SU-DHL-6 (cell line): Measurements from ENCODE around the gene EHBP1.

Experiments
- H2AFZ ChIP-seq: fragments of 200-600 bp; sonication (generic); 2 replicates; pipeline ENCODE4 v1.6.1; 2014; ENCODE audit warnings: low read depth, mild to moderate bottlenecking, moderate library complexity, mixed read lengths, antibody characterized with exemption, low read length; ENCODE audit not compliant: severe bottlenecking
- H3F3A ChIP-seq: fragments of 200-600 bp; shearing (Covaris generic); 2 replicates; pipeline ENCODE4 v1.6.0; 2016; ENCODE audit warnings: antibody characterized with exemption, mild to moderate bottlenecking; ENCODE audit not compliant: insufficient read depth
- H3K27ac ChIP-seq: fragments of 200-600 bp; sonication (generic); 2 replicates; pipeline ENCODE4 v1.5.1; 2016; ENCODE audit warnings: low read depth, mild to moderate bottlenecking, low read length, moderate library complexity, mixed read lengths
- H3K27me3 ChIP-seq: fragments of 200-600 bp; sonication (generic), shearing (Covaris generic); 2 replicates; pipeline ENCODE4 v1.6.0; 2014; ENCODE audit warnings: mild to moderate bottlenecking, low read length
- H3K36me3 ChIP-seq: fragments of 200-600 bp; sonication (generic); 2 replicates; pipeline ENCODE4 v1.6.1; 2014; ENCODE audit warnings: mild to moderate bottlenecking, low read length, mixed read lengths
- H3K4me2 ChIP-seq: fragments of 300-600, 200-600 bp; shearing (Covaris generic), sonication (generic); 2 replicates; pipeline ENCODE4 v1.6.0; 2014; ENCODE audit warnings: low read length, low read depth, mild to moderate bottlenecking; ENCODE audit not compliant: poor library complexity, severe bottlenecking
- H3K4me3 ChIP-seq: fragments of 200-600 bp; sonication (generic); 2 replicates; pipeline ENCODE4 v1.5.1; 2014; ENCODE audit warnings: antibody characterized with exemption, low read length, mild to moderate bottlenecking, mixed read lengths; ENCODE audit not compliant: insufficient read depth, poor library complexity, severe bottlenecking
- H3K79me2 ChIP-seq: fragments of 200-600 bp; sonication (generic); 2 replicates; pipeline ENCODE4 v1.6.1; 2014; ENCODE audit warnings: mild to moderate bottlenecking, low read length, moderate library complexity; ENCODE audit not compliant: insufficient read depth
- H3K9ac ChIP-seq: fragments of 200-600 bp; sonication (generic); 2 replicates; pipeline ENCODE4 v1.7.0; 2014; ENCODE audit warnings: mild to moderate bottlenecking, low read length
- H3K9me2 ChIP-seq: fragments of 200-600 bp; sonication (generic); replicated peaks from 2 replicates; pipeline ENCODE4 v1.6.1; 2014; ENCODE audit warnings: low read length; ENCODE audit not compliant: insufficient read depth
- H3K9me3 ChIP-seq: fragments of 200-600 bp; sonication (generic); 2 replicates; pipeline ENCODE4 v1.6.1; 2014; ENCODE audit warnings: low read length, mixed read lengths; ENCODE audit not compliant: insufficient read depth
- H4K20me1 ChIP-seq: fragments of 200-600 bp; sonication (generic); 2 replicates; pipeline ENCODE4 v1.6.1; 2014; ENCODE audit warnings: low read depth, mild to moderate bottlenecking, antibody characterized with exemption, low read length, moderate library complexity, mixed read lengths
- CTCF ChIP-seq: fragments of 200-600 bp; sonication (generic); IDR thresholded peaks from one replicate; pipeline ENCODE4 v1.5.1; 2017; ENCODE audit warnings: antibody characterized with exemption, mild to moderate bottlenecking, low read length, moderate library complexity; ENCODE audit not compliant: insufficient read depth, poor library complexity, severe bottlenecking
- EZH2phosphoT487 ChIP-seq: fragments of 200-600 bp; sonication (generic), shearing (Covaris generic); conservative IDR thresholded peaks from 2 replicates; pipeline ENCODE4 v1.6.1; 2018; ENCODE audit warnings: mild to moderate bottlenecking, antibody characterized with exemption, low read length, moderate library complexity, mixed read lengths

EHBP1 gene

GRCh38 chr2:63059793-63060471 lies 354.4 kb downstream of the EHBP1 start:
- peak overlapping the region; percentile 0 for H3K4me2 ChIP-seq
- H3K79me2 ChIP-seq: no peaks in the 10 kb centered on the region
- no peaks in the 10 kb centered on the region for H4K20me1 ChIP-seq
- H3K4me3 ChIP-seq: no peak overlapping the region
- H3K36me3 ChIP-seq: no peaks in the 10 kb centered on the region
- H2AFZ ChIP-seq: peak overlapping the region; percentile 60
- H3K9me3 ChIP-seq: no peaks in the 10 kb centered on the region
- H3F3A ChIP-seq: no peaks in the 10 kb centered on the region
- H3K27ac ChIP-seq: no peak overlapping the region
- H3K9me2 ChIP-seq: no peaks in the 10 kb centered on the region
- TF ChIP-seq CTCF (no peak), EZH2phosphoT487 (no peak)
- no peaks in the 10 kb centered on the region for H3K27me3 ChIP-seq
- H3K9ac ChIP-seq: no peak overlapping the region

- Histone ChIP-seq H3K9me3 (no peaks in the 10 kb centered on the region), H4K20me1 (no peaks in the 10 kb centered on the region), H3F3A (no peaks in the 10 kb centered on the region), H3K9me2 (no peaks in the 10 kb centered on the region), H3K27me3 (no peaks in the 10 kb centered on the region), H3K79me2 (no peaks in the 10 kb centered on the region), H3K36me3 (no peaks in the 10 kb centered on the region), H3K9ac (no peak overlapping the region), H3K4me2 (peak overlapping the region; percentile 0), H2AFZ (peak overlapping the region; percentile 60), H3K27ac (no peak overlapping the region), H3K4me3 (no peak overlapping the region)
- TF ChIP-seq CTCF (no peak), EZH2phosphoT487 (no peak)
These were observed 355.0 kb downstream of the EHBP1 start for GRCh38 chr2:63060472-63060991.

GRCh38 chr2:63064197-63064596 lies 358.7 kb downstream of the EHBP1 start:
- H2AFZ ChIP-seq: no peak overlapping the region
- TF ChIP-seq EZH2phosphoT487: no peak
- no peak for TF ChIP-seq CTCF
- no peaks in the 10 kb centered on the region for H3K9me2 ChIP-seq
- H3F3A ChIP-seq: no peaks in the 10 kb centered on the region
- H3K4me3 ChIP-seq: no peak overlapping the region
- H3K4me2 ChIP-seq: no peak overlapping the region
- H3K27me3 ChIP-seq: no peaks in the 10 kb centered on the region
- no peaks in the 10 kb centered on the region for H3K36me3 ChIP-seq
- H3K79me2 ChIP-seq: no peaks in the 10 kb centered on the region
- H3K9ac ChIP-seq: no peak overlapping the region
- H3K27ac ChIP-seq: no peak overlapping the region
- H4K20me1 ChIP-seq: no peaks in the 10 kb centered on the region
- H3K9me3 ChIP-seq: no peaks in the 10 kb centered on the region
